Esophagus muscularis mucosa (tissue), 4 donors: ENCODE results near the gene MEF2D.

Experiments
- CTCF ChIP-seq, 3 experiments: fragments of 200-600 bp in 2 of 3; fragments of 450-650 bp in 1 of 3; sonication (generic) in 2 of 3; IDR thresholded peaks; one replicate each; pipeline ENCODE4 v1.5.1; 2017 to 2019; ENCODE audit warnings: antibody characterized with exemption in 3 of 3, mild to moderate bottlenecking in 2 of 3, moderate library complexity in 1 of 3
- EP300 ChIP-seq: sonication (generic); formaldehyde crosslinking; IDR thresholded peaks from one replicate; pipeline ENCODE4 v1.6.1; 2017; ENCODE audit warnings: antibody characterized with exemption
- POLR2A ChIP-seq: fragments of 450-650 bp; IDR thresholded peaks from one replicate; pipeline ENCODE4 v1.6.1; 2017; ENCODE audit warnings: antibody characterized with exemption, moderate library complexity, mild to moderate bottlenecking, low read depth

- TF ChIP-seq CTCF (IDR thresholded peaks at IDR 0.05) (no peak), POLR2A (no peak), EP300 (no peak)
Observed at GRCh38 chr1:156448134-156448967, 52.2 kb downstream of the MEF2D start.
